CD4-positive, alpha-beta T cell (primary cell): Measurements from ENCODE around the gene ADGRB3. TPM values are rescaled to one million over a fixed set of nuclear protein-coding genes. Genes with fewer than 3 reads are reported as not detected.

Source experiments
- ATAC-seq: fragments of 200-7000 bp; cut with Tn5 transposase; one replicate; pipeline ENCODE4 v1.10.0; 2022; ENCODE audit warnings: mild to moderate bottlenecking; ENCODE audit not compliant: poor library complexity
- CTCF ChIA-PET: fragments of 350-600 bp; sonication (Branson Sonifier 250); formaldehyde crosslinking; loops from one replicate; lab custom pipeline; 2021; ENCODE audit warnings: antibody characterized with exemption, inconsistent platforms; lab: Charles Lee
- POLR2A ChIA-PET: fragments of 350-600 bp; sonication (Branson Sonifier 250); formaldehyde crosslinking; loops from one replicate; lab custom pipeline; 2021; ENCODE audit warnings: antibody characterized with exemption, inconsistent platforms; lab: Charles Lee
- DNase-seq, 14 experiments: peaks; one replicate each; pipeline ENCODE4 v3.0.0-alpha.2; 2013 to 2020; ENCODE audit warnings: mixed read lengths in 2 of 14
- H3K27ac ChIP-seq, 2 donors: one replicate each; pipeline versions ENCODE4 v1.5.1 to v1.7.0; 2013; ENCODE audit warnings: low read length in 2 of 2, low read depth in 1 of 2, mild to moderate bottlenecking in 1 of 2
- H3K27me3 ChIP-seq, 2 experiments: 1 replicate in 1 of 2; 2 replicates in 1 of 2; pipeline versions ENCODE4 v1.6.1 to v1.7.0; 2013; ENCODE audit warnings: low read length in 2 of 2, control low read depth in 1 of 2, mild to moderate bottlenecking in 1 of 2, moderate library complexity in 1 of 2; ENCODE audit not compliant: insufficient read depth in 2 of 2, control insufficient read depth in 1 of 2
- H3K36me3 ChIP-seq: one replicate; pipeline ENCODE4 v1.6.1; 2013; ENCODE audit warnings: low read length, control low read depth; ENCODE audit not compliant: insufficient read depth
- H3K4me1 ChIP-seq: one replicate; pipeline ENCODE4 v1.6.1; 2013; ENCODE audit warnings: low read length, control low read depth; ENCODE audit not compliant: insufficient read depth
- H3K4me3 ChIP-seq: one replicate; pipeline ENCODE4 v1.5.1; 2013; ENCODE audit warnings: mild to moderate bottlenecking, low read length, moderate library complexity
- H3K9me3 ChIP-seq, 2 experiments: 1 replicate in 1 of 2; 2 replicates in 1 of 2; pipeline versions ENCODE4 v1.6.1 to v1.7.0; 2013; ENCODE audit warnings: low read length in 2 of 2, mild to moderate bottlenecking in 2 of 2, control low read depth in 1 of 2, moderate library complexity in 1 of 2; ENCODE audit not compliant: control insufficient read depth in 1 of 2, insufficient read depth in 1 of 2
- H3K27ac Mint-ChIP-seq: one replicate; pipeline ENCODE4 v1.8.0; 2020; ENCODE audit warnings: mixed read lengths
- H3K27me3 Mint-ChIP-seq: one replicate; pipeline ENCODE4 v1.8.0; 2021; ENCODE audit warnings: mixed read lengths
- H3K36me3 Mint-ChIP-seq: one replicate; pipeline ENCODE4 v1.8.0; 2021; ENCODE audit warnings: low read depth, mixed read lengths
- H3K4me1 Mint-ChIP-seq: one replicate; pipeline ENCODE4 v1.8.0; 2021; ENCODE audit warnings: low read depth, mixed read lengths
- H3K4me3 Mint-ChIP-seq: one replicate; pipeline ENCODE4 v1.8.0; 2020; ENCODE audit warnings: mild to moderate bottlenecking, mixed read lengths
- H3K9me3 Mint-ChIP-seq: one replicate; pipeline ENCODE4 v1.8.0; 2020; ENCODE audit warnings: mixed read lengths
- CTCF ChIP-seq: fragments of 200-600 bp; IDR thresholded peaks from one replicate; pipeline ENCODE4 v1.8.0; 2022; ENCODE audit warnings: antibody characterized with exemption, mild to moderate bottlenecking
- intact Hi-C, 2 experiments: fragments of 100-400 bp; cut with DNase I in 1 of 2; cut with micrococcal nuclease in 1 of 2; formaldehyde crosslinking; loops; one replicate each; pipeline versions ENCODE4 v1.15.1 to v1.9.0; 2023 to 2025; cut with DNase I, micrococcal nuclease
- total RNA-seq, 174 experiments: library from RNA in 2 of 174; stranded (reverse) in 2 of 174; gene quantifications; one replicate each; pipeline ENCODE4 v1.2.3 and lab custom pipeline; 2021 to 2026

The ADGRB3 gene
- total RNA-seq, 2 experiments from 2014 or later = not detected

- Histone ChIP-seq H3K9me3 (no peaks in the 10 kb centered on the region), H3K4me3 (no peak overlapping the region), H3K36me3 (no peaks in the 10 kb centered on the region), H3K4me1 (no peaks in the 10 kb centered on the region), H3K27me3 (no peaks in the 10 kb centered on the region), H3K27ac (no peak overlapping the region)
- Mint-ChIP-seq H3K27me3 (no peaks in the 10 kb centered on the region), H3K9me3 (no peaks in the 10 kb centered on the region), H3K4me3 (no peak overlapping the region), H3K36me3 (no peaks in the 10 kb centered on the region), H3K4me1 (no peaks in the 10 kb centered on the region), H3K27ac (no peak overlapping the region)
- ChIA-PET POLR2A (no interaction called here), CTCF (no interaction called here)
- no peak for TF ChIP-seq CTCF
- no peak for DNase-seq
- ATAC-seq = no peak
- intact Hi-C loops = no loop called here
These were observed 392.8 kb downstream of the ADGRB3 start for GRCh38 chr6:69027861-69028260.

GRCh38 chr6:69038841-69039240 lies 403.8 kb downstream of the ADGRB3 start:
- Histone ChIP-seq H3K9me3 (peaks cover 0 to 3% of the 10 kb centered on the region in 2 experiments), H3K27ac (no peak overlapping the region), H3K36me3 (no peaks in the 10 kb centered on the region), H3K4me3 (no peak overlapping the region), H3K4me1 (no peaks in the 10 kb centered on the region), H3K27me3 (no peaks in the 10 kb centered on the region)
- DNase-seq = no peak
- H3K27me3 Mint-ChIP-seq = no peaks in the 10 kb centered on the region
- no peak overlapping the region for H3K4me3 Mint-ChIP-seq
- H3K27ac Mint-ChIP-seq = no peak overlapping the region
- TF ChIP-seq CTCF = no peak
- no peaks in the 10 kb centered on the region for H3K36me3 Mint-ChIP-seq
- no peaks in the 10 kb centered on the region for H3K9me3 Mint-ChIP-seq
- ChIA-PET POLR2A (no interaction called here), CTCF (no interaction called here)
- ATAC-seq = no peak
- intact Hi-C loops = no loop called here
- no peaks in the 10 kb centered on the region for H3K4me1 Mint-ChIP-seq

- Histone ChIP-seq H3K27ac (no peak overlapping the region), H3K36me3 (no peaks in the 10 kb centered on the region), H3K4me3 (no peak overlapping the region), H3K9me3 (peaks cover 0 to 5% of the 10 kb centered on the region in 2 experiments), H3K27me3 (no peaks in the 10 kb centered on the region), H3K4me1 (no peaks in the 10 kb centered on the region)
- no peak overlapping the region for H3K4me3 Mint-ChIP-seq
- no peaks in the 10 kb centered on the region for H3K36me3 Mint-ChIP-seq
- ATAC-seq (no peak), DNase-seq (no peak)
- no peaks in the 10 kb centered on the region for H3K9me3 Mint-ChIP-seq
- H3K4me1 Mint-ChIP-seq = no peaks in the 10 kb centered on the region
- TF ChIP-seq CTCF = no peak
- H3K27ac Mint-ChIP-seq = no peak overlapping the region
- ChIA-PET POLR2A (no interaction called here), CTCF (no interaction called here)
- intact Hi-C loops = no loop called here
- H3K27me3 Mint-ChIP-seq = no peaks in the 10 kb centered on the region
These were observed 407.2 kb downstream of the ADGRB3 start for GRCh38 chr6:69042297-69042696.
